HCT116 (cell line): Measurements from ENCODE around the gene SLC25A41. TPM values are rescaled to one million over a fixed set of nuclear protein-coding genes. Genes with fewer than 3 reads are reported as not detected.

ENCODE experiments used
- ATAC-seq: fragments of 200-7000 bp; cut with Tn5 transposase; 2 replicates; pipeline ENCODE4 v1.9.1; 2020; ENCODE audit warnings: mild to moderate bottlenecking, moderate library complexity
- BruUV-seq: library from RNA; stranded (reverse); fragments of 400-500 nt; replicated peaks from 2 replicates; lab custom pipeline; 2021; lab: Mats Ljungman, UMichigan
- CTCF ChIA-PET: fragments of 300-600 bp; sonication (Branson Sonifier 250); formaldehyde crosslinking; loops from one replicate; lab custom pipeline; 2021; ENCODE audit warnings: antibody characterized with exemption; lab: Charles Lee
- POLR2A ChIA-PET: fragments of 300-600, 350-600 bp; sonication (Branson Sonifier 250); formaldehyde crosslinking; loops from one replicate; lab custom pipeline; 2021; ENCODE audit warnings: antibody characterized with exemption; lab: Charles Lee
- RAD21 ChIA-PET, 2 experiments: fragments of 300-600 bp; sonication (Branson Sonifier 250); formaldehyde crosslinking; loops; one replicate each; lab custom pipeline; 2023; ENCODE audit warnings: low total read pairs in 2 of 2; ENCODE audit not compliant: uncharacterized antibody in 2 of 2, unreplicated experiment in 2 of 2, low non-redundant PET in 1 of 2; lab: Charles Lee
- DNase-seq: peaks from one replicate; pipeline ENCODE4 v3.0.0-alpha.2; 2010; ENCODE audit warnings: low read depth, low spot score
- H2AFZ ChIP-seq: fragments of 200-600 bp; shearing (Covaris generic), sonication (generic); 2 replicates; pipeline ENCODE4 v1.6.1; 2017; ENCODE audit warnings: low read depth, mixed run types, mixed read lengths, antibody characterized with exemption, low read length; ENCODE audit not compliant: poor library complexity, severe bottlenecking
- H3K27ac ChIP-seq: 2 replicates; pipeline ENCODE4 v1.5.1; 2012; ENCODE audit warnings: low read depth, low read length
- H3K27me3 ChIP-seq: fragments of 200-600 bp; sonication (generic); 2 replicates; pipeline ENCODE4 v1.6.1; 2016; ENCODE audit warnings: mixed run types, low read length, mixed read lengths; ENCODE audit not compliant: insufficient read depth
- H3K36me3 ChIP-seq, 2 experiments: fragments of 200-500 bp in 1 of 2; fragments of 200-600 bp in 1 of 2; sonication (Bioruptor generic) in 1 of 2; sonication (generic) in 1 of 2; 2 replicates each; pipeline versions ENCODE4 v1.5.1 to v1.6.1; 2014 to 2016; ENCODE audit warnings: low read length in 2 of 2, inconsistent platforms in 1 of 2, mixed read lengths in 1 of 2, mixed run types in 1 of 2; ENCODE audit not compliant: insufficient read depth in 2 of 2, control insufficient read depth in 1 of 2
- H3K4me1 ChIP-seq, 2 experiments: fragments of 200-600 bp in 1 of 2; sonication (generic) in 1 of 2; 2 replicates each; pipeline versions ENCODE4 v1.5.1 to v1.6.1; 2012 to 2017; ENCODE audit warnings: low read length in 2 of 2, inconsistent platforms in 1 of 2, mild to moderate bottlenecking in 1 of 2, mixed read lengths in 1 of 2, mixed run types in 1 of 2, moderate library complexity in 1 of 2; ENCODE audit not compliant: insufficient read depth in 2 of 2, control insufficient read depth in 1 of 2
- H3K4me2 ChIP-seq: fragments of 200-600 bp; sonication (generic); 2 replicates; pipeline ENCODE4 v1.6.1; 2017; ENCODE audit warnings: mixed run types, low read length, mixed read lengths
- H3K4me3 ChIP-seq, 2 experiments: fragments of 200-600 bp in 1 of 2; sonication (generic) in 1 of 2; replicated peaks in 1 of 2; 2 replicates each; pipeline ENCODE4 v1.5.1; 2011 to 2016; ENCODE audit warnings: low read length in 2 of 2, control low read depth in 1 of 2, low read depth in 1 of 2, mild to moderate bottlenecking in 1 of 2, mixed read lengths in 1 of 2, mixed run types in 1 of 2
- H3K79me2 ChIP-seq: fragments of 200-600 bp; sonication (generic); 2 replicates; pipeline ENCODE4 v1.6.1; 2017; ENCODE audit warnings: mild to moderate bottlenecking, mixed run types, low read length, moderate library complexity, mixed read lengths; ENCODE audit not compliant: insufficient read depth
- H3K9ac ChIP-seq: fragments of 200-600 bp; sonication (generic); 2 replicates; pipeline ENCODE4 v1.6.1; 2016; ENCODE audit warnings: low read length, mixed read lengths
- H3K9me2 ChIP-seq: fragments of 200-600 bp; sonication (generic), shearing (Covaris generic); 2 replicates; pipeline ENCODE4 v1.6.1; 2017; ENCODE audit warnings: mixed run types, mild to moderate bottlenecking, moderate library complexity; ENCODE audit not compliant: insufficient read depth
- H3K9me3 ChIP-seq, 2 experiments: fragments of 200-500 bp in 1 of 2; fragments of 200-600 bp in 1 of 2; sonication (Bioruptor generic) in 1 of 2; sonication (generic) in 1 of 2; 2 replicates each; pipeline ENCODE4 v1.6.1; 2014 to 2017; ENCODE audit warnings: low read length in 2 of 2, mixed read lengths in 2 of 2, inconsistent platforms in 1 of 2, low read depth in 1 of 2, mild to moderate bottlenecking in 1 of 2, mixed run types in 1 of 2, moderate library complexity in 1 of 2; ENCODE audit not compliant: control insufficient read depth in 1 of 2, insufficient read depth in 1 of 2
- H4K20me1 ChIP-seq: fragments of 200-600 bp; sonication (generic), shearing (Covaris generic); 2 replicates; pipeline ENCODE4 v1.6.1; 2017; ENCODE audit warnings: mixed run types, mild to moderate bottlenecking, moderate library complexity; ENCODE audit not compliant: insufficient read depth
- EGR1 ChIP-seq: IDR thresholded peaks from 2 replicates; pipeline ENCODE4 v1.6.1; 2012; ENCODE audit warnings: low read depth
- ELF1 ChIP-seq: IDR thresholded peaks from 2 replicates; pipeline ENCODE4 v1.6.1; 2012; ENCODE audit warnings: low read depth, borderline replicate concordance
- EZH2 ChIP-seq: fragments of 200-600 bp; sonication (generic); IDR thresholded peaks from 2 replicates; pipeline ENCODE4 v1.6.1; 2017; ENCODE audit warnings: antibody characterized with exemption, mixed run types
- EZH2phosphoT487 ChIP-seq: fragments of 200-600 bp; IDR thresholded peaks from 2 replicates; pipeline ENCODE4 v1.6.1; 2018; ENCODE audit warnings: antibody characterized with exemption, borderline replicate concordance
- JUND ChIP-seq: IDR thresholded peaks from 2 replicates; pipeline ENCODE4 v1.6.1; 2012
- POLR2A ChIP-seq: IDR thresholded peaks from 2 replicates; pipeline ENCODE4 v1.7.0; 2011; ENCODE audit warnings: borderline replicate concordance; ENCODE audit not compliant: insufficient read depth, insufficient read length; ENCODE audit errors: extremely low read depth
- POLR2AphosphoS5 ChIP-seq: IDR thresholded peaks from 2 replicates; pipeline ENCODE4 v1.6.1; 2011; ENCODE audit warnings: mild to moderate bottlenecking, low read depth, low read length, moderate library complexity
- RAD21 ChIP-seq: IDR thresholded peaks from 2 replicates; pipeline ENCODE4 v1.6.1; 2012; ENCODE audit warnings: low read depth, mild to moderate bottlenecking
- SIN3A ChIP-seq: IDR thresholded peaks from 2 replicates; pipeline ENCODE4 v1.6.1; 2012; ENCODE audit warnings: low read depth
- SP1 ChIP-seq: IDR thresholded peaks from 2 replicates; pipeline ENCODE4 v1.6.1; 2012; ENCODE audit warnings: low read depth
- SRF ChIP-seq: IDR thresholded peaks from 2 replicates; pipeline ENCODE4 v1.6.1; 2012; ENCODE audit warnings: low read depth
- TCF7L2 ChIP-seq: IDR thresholded peaks from 2 replicates; pipeline ENCODE4 v1.7.0; 2011; ENCODE audit warnings: borderline replicate concordance, inconsistent platforms; ENCODE audit not compliant: insufficient read depth, insufficient read length; ENCODE audit errors: extremely low read depth
- YY1 ChIP-seq: IDR thresholded peaks from 2 replicates; pipeline ENCODE4 v1.6.1; 2011; ENCODE audit warnings: low read length, low read depth, moderate library complexity, mild to moderate bottlenecking; ENCODE audit not compliant: insufficient replicate concordance; ENCODE audit errors: extremely low read depth
- ZFX ChIP-seq: fragments of 450-650 bp; IDR thresholded peaks from 2 replicates; pipeline ENCODE4 v1.6.1; 2017
- ZNF274 ChIP-seq: fragments of 200-500 bp; sonication (Bioruptor generic); IDR thresholded peaks from 2 replicates; pipeline ENCODE4 v1.6.1; 2014; ENCODE audit warnings: mild to moderate bottlenecking, low read depth, low read length, inconsistent platforms
- intact Hi-C: fragments of 100-400 bp; cut with micrococcal nuclease; formaldehyde crosslinking; loops from 2 replicates; pipeline ENCODE4 v1.10.0; 2022
- total RNA-seq: library from RNA; stranded (reverse); gene quantifications from one replicate; pipeline ENCODE4 v1.2.1, GENCODE V29; 2021; ENCODE audit not compliant: unreplicated experiment
- TF ChIP-seq, protein P1 (sequence below): IDR thresholded peaks from 2 replicates; pipeline ENCODE4 v1.6.1; 2011; ENCODE audit warnings: mild to moderate bottlenecking, low read length, moderate library complexity; ENCODE audit not compliant: insufficient replicate concordance; ENCODE audit errors: extremely low read depth
- TF ChIP-seq, protein P2 (sequence below): IDR thresholded peaks from 2 replicates; pipeline ENCODE4 v1.6.1; 2012; ENCODE audit warnings: low read depth
- TF ChIP-seq, protein P3 (sequence below): IDR thresholded peaks from 2 replicates; pipeline ENCODE4 v1.6.1; 2012
- TF ChIP-seq, protein P4 (sequence below): IDR thresholded peaks from 2 replicates; pipeline ENCODE4 v1.6.1; 2012

Gene SLC25A41
- total RNA-seq, 1 experiment from 2014 or later: 0.93 TPM

DNA sequence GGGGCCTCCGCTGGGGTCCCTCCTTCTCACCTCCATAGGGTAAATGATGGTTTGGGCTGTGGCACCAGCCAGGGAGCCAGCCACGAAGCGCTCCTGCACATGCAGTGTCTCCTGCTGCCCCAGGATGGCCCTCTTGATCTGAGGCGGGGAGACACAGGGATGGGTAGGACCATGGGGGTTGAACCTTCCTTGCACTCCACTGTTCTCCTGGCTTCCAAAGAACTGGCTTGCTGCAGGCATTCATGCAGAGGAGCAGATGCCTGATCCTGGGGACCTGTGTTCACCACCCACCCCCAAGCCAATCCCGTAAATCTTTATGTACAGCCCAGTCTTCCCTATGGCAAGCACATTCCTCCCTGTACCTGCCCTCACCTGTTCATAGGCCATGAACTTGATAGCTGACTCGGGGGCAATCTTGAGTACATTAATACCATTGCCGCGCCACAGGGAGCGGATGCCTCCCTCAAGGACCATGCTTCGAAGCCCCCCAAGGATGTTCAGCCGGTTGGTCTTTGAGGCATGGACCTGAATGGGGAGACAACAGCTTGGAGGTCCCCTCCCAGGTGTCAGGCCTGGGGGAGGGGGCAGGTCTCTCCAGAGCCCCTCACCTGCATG lies 20.5 kb upstream of the SLC25A41 start:
- H3K79me2 ChIP-seq: 0 out of 2 replicates have a peak, but pooled peaks cover 2% of the 10 kb centered on the region
- H3K9me3 ChIP-seq: peaks cover 0 to 13% of the 10 kb centered on the region in 2 experiments; a peak in 2 of 4 replicates
- TF ChIP-seq, protein P1, sequence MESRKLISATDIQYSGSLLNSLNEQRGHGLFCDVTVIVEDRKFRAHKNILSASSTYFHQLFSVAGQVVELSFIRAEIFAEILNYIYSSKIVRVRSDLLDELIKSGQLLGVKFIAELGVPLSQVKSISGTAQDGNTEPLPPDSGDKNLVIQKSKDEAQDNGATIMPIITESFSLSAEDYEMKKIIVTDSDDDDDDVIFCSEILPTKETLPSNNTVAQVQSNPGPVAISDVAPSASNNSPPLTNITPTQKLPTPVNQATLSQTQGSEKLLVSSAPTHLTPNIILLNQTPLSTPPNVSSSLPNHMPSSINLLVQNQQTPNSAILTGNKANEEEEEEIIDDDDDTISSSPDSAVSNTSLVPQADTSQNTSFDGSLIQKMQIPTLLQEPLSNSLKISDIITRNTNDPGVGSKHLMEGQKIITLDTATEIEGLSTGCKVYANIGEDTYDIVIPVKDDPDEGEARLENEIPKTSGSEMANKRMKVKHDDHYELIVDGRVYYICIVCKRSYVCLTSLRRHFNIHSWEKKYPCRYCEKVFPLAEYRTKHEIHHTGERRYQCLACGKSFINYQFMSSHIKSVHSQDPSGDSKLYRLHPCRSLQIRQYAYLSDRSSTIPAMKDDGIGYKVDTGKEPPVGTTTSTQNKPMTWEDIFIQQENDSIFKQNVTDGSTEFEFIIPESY: no peak
- TF ChIP-seq, protein P2, sequence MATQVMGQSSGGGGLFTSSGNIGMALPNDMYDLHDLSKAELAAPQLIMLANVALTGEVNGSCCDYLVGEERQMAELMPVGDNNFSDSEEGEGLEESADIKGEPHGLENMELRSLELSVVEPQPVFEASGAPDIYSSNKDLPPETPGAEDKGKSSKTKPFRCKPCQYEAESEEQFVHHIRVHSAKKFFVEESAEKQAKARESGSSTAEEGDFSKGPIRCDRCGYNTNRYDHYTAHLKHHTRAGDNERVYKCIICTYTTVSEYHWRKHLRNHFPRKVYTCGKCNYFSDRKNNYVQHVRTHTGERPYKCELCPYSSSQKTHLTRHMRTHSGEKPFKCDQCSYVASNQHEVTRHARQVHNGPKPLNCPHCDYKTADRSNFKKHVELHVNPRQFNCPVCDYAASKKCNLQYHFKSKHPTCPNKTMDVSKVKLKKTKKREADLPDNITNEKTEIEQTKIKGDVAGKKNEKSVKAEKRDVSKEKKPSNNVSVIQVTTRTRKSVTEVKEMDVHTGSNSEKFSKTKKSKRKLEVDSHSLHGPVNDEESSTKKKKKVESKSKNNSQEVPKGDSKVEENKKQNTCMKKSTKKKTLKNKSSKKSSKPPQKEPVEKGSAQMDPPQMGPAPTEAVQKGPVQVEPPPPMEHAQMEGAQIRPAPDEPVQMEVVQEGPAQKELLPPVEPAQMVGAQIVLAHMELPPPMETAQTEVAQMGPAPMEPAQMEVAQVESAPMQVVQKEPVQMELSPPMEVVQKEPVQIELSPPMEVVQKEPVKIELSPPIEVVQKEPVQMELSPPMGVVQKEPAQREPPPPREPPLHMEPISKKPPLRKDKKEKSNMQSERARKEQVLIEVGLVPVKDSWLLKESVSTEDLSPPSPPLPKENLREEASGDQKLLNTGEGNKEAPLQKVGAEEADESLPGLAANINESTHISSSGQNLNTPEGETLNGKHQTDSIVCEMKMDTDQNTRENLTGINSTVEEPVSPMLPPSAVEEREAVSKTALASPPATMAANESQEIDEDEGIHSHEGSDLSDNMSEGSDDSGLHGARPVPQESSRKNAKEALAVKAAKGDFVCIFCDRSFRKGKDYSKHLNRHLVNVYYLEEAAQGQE: no peak
- TF ChIP-seq, protein P3, sequence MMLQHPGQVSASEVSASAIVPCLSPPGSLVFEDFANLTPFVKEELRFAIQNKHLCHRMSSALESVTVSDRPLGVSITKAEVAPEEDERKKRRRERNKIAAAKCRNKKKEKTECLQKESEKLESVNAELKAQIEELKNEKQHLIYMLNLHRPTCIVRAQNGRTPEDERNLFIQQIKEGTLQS: no peak
- TF ChIP-seq EZH2 (no peak), SP1 (no peak), YY1 (no peak), ELF1 (no peak), EZH2phosphoT487 (no peak), ZNF274 (no peak), POLR2A (no peak), RAD21 (no peak), SIN3A (no peak), SRF (no peak), EGR1 (no peak), TCF7L2 (no peak), JUND (no peak), POLR2AphosphoS5 (no peak), ZFX (no peak)
- TF ChIP-seq, protein P4, sequence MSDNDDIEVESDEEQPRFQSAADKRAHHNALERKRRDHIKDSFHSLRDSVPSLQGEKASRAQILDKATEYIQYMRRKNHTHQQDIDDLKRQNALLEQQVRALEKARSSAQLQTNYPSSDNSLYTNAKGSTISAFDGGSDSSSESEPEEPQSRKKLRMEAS: no peak
- no peaks in the 10 kb centered on the region for H3K9me2 ChIP-seq
- no peaks in the 10 kb centered on the region for H4K20me1 ChIP-seq
- ChIA-PET POLR2A (no interaction called here), CTCF (no interaction called here), RAD21 (no interaction called here)
- peaks cover 10 to 22% of the 10 kb centered on the region in 2 experiments for H3K36me3 ChIP-seq
- no peaks in the 10 kb centered on the region for H3K27me3 ChIP-seq
- no peak overlapping the region for H3K9ac ChIP-seq
- no peak overlapping the region for H3K4me3 ChIP-seq
- no peak overlapping the region for H3K4me2 ChIP-seq
- BruUV-seq: no TSS peak
- no peak overlapping the region for H3K27ac ChIP-seq
- DNase-seq (no peak), ATAC-seq (no peak)
- peaks cover 13 to 18% of the 10 kb centered on the region in 2 experiments for H3K4me1 ChIP-seq
- H2AFZ ChIP-seq: no peak overlapping the region
- intact Hi-C loops: no loop called here
